CD4-positive, alpha-beta T cell treated with Interleukin-15 for 4 hours (primary cell): ENCODE measurements around the gene KDM4B.

ENCODE experiments used
- DNase-seq: peaks from one replicate; pipeline ENCODE4 v3.0.0-alpha.2; 2020; ENCODE audit warnings: low spot score

Gene KDM4B

GRCh38 chr19:5035105-5035761 is 66.3 kb downstream of the KDM4B start:
- no peak for DNase-seq

GRCh38 chr19:5035793-5036697 is 67.1 kb downstream of the KDM4B start:
- no peak for DNase-seq

- no peak for DNase-seq
Measured at GRCh38 chr19:5036698-5037563, 68.0 kb downstream of the KDM4B start.

GRCh38 chr19:5037936-5038335 is 69.0 kb downstream of the KDM4B start:
- no peak for DNase-seq

- DNase-seq, result no peak
Measured at GRCh38 chr19:5038631-5039271, 69.8 kb downstream of the KDM4B start.

GRCh38 chr19:5039642-5040543 is 71.0 kb downstream of the KDM4B start:
- no peak for DNase-seq

DNA sequence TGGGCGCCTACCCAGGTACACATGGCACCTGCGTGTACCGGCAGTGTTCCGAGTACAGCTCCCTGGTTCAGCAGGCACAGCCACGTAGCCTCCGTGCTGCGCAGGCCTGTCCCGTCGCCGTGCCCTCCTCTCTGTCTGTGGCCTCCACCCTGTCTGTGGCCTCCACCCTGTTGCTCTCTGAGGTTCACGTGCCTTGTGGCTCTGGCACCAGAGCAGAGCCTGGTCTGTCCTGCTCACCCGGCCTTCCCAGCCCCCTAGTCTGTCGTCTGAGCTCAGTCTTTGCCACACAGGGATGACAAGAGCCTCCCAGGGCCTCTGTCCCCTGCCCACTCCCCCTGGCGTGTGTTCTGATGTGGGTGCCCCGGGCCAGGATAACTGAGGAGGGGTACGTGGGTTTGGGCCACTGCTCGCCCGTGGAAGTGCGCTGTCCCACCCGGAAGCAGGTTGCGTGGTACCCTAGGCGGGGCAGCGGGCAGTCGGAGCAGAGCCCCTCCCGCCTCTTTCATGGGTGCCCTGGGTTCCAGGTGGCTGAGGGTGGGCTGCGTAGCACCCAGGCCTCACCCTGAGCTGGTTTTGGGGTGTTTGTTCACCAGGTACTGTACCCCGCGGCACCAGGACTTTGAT is 71.7 kb downstream of the KDM4B start:
- no peak for DNase-seq

DNA sequence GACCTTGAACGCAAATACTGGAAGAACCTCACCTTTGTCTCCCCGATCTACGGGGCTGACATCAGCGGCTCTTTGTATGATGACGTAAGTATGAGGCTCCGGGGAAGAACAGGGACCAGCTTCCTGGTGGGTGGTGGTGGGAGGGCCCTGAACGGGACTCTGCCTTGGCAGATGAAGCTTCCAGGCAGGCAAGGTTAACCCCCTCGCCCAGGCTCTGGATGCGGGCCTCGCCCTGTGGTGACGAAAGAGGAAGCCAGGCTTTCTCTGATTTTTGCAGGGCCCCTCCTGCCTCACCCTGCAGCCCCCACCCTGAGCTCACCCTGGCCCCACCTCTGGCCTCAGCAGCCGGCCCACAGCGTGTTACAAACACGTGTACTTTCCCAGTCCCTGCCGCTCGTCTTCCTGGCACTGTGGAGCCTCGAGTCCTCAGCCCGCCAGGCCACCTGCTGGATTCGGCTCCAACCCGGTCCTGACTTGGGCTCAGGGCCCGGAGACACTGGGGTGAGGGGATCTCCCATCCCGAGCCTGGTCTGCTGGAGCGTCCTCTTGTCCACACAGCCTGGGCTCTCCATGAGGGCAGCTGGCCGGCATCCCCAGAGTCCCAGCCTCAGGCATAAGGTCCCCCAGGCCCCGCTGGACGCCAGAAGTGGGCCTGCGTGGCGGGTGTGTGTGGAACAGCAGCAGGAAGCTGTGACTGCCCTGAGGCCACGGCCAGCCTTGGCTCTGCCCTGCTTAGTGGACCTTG is 72.4 kb downstream of the KDM4B start:
- DNase-seq, result no peak

DNA sequence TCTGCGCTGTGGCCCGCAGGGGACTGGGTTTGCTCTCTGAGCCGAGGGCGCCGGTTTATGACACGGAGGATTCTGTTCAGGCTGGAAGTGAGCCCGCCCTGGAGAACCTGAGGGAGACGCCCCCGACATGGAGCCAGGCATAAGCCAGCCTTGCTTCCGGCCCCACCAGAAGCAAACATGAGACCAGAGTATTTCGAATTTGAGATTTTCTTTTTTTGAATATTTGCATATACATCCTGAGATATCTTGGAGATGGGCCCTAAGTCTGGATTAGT is 72.9 kb downstream of the KDM4B start:
- no peak for DNase-seq

- DNase-seq, result no peak
Measured at GRCh38 chr19:5042556-5042955, 73.6 kb downstream of the KDM4B start.

GRCh38 chr19:5045029-5045428 is 76.1 kb downstream of the KDM4B start:
- DNase-seq, result no peak

GRCh38 chr19:5045956-5046338 is 77.0 kb downstream of the KDM4B start:
- no peak for DNase-seq

DNA sequence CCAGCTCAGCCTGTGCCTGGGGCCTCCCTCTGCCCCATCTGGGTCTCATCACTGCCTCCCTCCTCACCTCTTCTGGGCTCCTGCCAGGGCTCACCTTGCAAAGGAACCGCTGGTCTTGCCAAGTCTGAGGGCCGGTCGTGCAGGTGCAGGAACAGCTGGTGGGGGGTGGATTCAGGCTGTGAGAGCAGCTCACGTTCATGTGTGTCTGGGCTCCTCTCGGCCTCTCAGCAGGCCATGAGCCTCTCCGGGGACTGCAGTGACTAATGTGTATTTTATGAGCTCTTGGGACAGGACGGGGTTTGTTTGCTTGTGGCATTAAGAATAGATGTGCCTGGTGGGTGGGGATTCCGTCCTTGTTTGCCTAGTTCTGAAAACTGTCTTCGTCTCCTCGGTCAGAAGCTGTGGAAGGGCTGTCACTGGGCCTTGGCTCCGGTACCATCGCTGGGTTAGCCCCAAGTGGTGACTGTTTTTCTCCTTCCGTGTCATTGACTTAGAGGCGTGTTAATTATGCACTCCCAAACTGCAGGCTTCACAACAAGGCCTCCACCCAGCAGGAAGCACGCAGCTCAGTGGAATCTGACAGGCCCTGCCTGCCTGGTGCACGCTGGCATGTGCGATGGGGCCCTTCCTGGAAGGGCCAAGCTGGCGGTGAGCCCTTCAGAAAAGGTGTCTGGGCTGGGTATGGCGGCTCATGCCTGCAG is 77.6 kb downstream of the KDM4B start:
- no peak for DNase-seq

- DNase-seq, result no peak
Measured at GRCh38 chr19:5047251-5047935, 78.5 kb downstream of the KDM4B start.

DNA sequence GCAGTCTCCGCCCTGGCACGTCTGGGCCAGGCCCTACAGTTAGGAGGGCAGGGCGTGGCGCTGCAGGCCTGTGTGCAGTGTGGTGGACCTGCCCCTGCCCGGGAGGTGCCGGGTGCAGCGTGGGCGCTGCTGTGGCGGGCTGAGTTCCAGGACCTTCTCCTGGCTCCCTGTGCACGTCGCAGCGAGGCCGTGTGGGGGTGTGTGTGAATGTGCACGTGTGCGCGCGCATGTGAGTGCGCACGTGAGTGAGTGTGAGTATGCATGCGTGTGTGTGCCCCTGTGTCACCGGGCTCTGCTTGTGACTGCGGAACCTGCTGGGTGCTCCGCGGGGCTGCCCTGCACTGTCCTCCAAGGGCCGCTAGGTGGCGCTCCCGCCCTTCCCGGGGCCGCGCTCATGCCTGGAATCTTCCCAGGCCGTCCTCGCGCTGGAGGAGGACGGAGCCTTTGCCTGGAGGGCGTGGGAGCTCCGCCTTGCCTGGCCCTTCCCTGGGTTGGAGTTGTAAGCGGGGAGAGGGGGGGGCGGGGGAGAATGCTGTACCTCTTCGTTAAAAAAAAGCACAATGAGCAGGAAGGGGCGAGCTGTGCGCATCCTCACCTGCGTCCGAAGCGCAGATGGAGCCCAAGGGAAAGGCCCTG is 79.3 kb downstream of the KDM4B start:
- DNase-seq, result peak; percentile 51

DNA sequence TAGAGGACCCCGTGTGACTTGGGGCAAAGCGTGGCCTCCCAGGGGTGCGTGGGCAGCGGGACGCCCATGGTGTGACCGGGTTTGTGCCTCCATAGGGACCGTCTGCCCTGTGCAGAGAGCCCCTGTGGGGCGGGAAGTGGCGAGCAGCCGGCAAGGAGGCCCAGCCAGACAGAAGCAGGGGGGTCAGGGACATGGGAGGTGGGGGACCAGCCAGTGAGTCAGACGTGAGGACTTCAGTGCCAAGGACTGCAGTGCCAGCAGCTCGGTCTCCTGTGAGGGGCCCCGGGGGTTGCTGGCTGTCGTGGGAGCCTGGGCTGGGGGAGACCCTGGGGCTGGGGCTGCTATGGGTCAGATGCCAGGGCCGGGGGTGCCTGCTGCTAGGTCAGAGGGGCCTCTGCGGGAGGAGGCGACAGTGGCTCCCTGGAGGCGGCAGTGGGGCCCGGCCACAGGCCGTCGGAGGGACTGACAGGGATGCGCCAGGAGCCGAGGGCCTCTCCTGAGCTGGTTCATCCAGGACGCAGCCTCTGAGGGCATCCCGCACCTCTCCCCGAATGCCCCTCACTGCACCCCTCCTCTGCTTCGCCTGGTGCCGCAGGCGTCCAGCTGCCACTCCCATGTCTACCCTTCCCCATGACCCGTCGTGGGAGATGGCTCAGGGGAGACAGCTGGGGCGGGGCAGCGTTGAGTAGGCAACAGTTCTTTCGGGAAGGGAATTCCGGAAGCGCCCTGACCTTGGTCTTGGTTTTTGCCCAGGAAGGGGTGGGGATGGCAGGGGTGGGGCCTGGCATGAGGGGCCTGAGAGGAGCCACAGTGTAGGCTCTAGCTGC is 80.0 kb downstream of the KDM4B start:
- DNase-seq, result no peak

GRCh38 chr19:5049561-5049960 is 80.6 kb downstream of the KDM4B start:
- no peak for DNase-seq
